NCI-H2081 (cell line): Measurements from ENCODE around the gene TMEM273.

Source experiments
- DNase-seq, 2 experiments: peaks; one replicate each; lab custom pipeline; 2025; lab: John Stamatoyannopoulos, UW

Gene TMEM273

GRCh38 chr10:49139028-49139845 lies 49.0 kb downstream of the TMEM273 start:
- DNase-seq, result no peak

GRCh38 chr10:49138361-49138891 lies 49.8 kb downstream of the TMEM273 start:
- no peak for DNase-seq

GRCh38 chr10:49136525-49136924 lies 51.7 kb downstream of the TMEM273 start:
- no peak for DNase-seq

GRCh38 chr10:49135575-49136313 lies 52.4 kb downstream of the TMEM273 start:
- DNase-seq, result no peak

- DNase-seq, result no peak
Observed at GRCh38 chr10:49134327-49134726, 53.9 kb downstream of the TMEM273 start.

- DNase-seq, result no peak
Observed at GRCh38 chr10:49133706-49134248, 54.4 kb downstream of the TMEM273 start, which contains the start of gene FAM170B. Gene FAM170B, minus strand, starts transcription at chr10:49134021. Its CDS starts 103 bp downstream, at chr10:49133918.

- DNase-seq, result no peak
Observed at GRCh38 chr10:49132362-49132737, 55.8 kb downstream of the TMEM273 start.

- no peak for DNase-seq
Observed at GRCh38 chr10:49131507-49132361, 56.5 kb downstream of the TMEM273 start.

GRCh38 chr10:49129376-49129775 lies 58.8 kb downstream of the TMEM273 start:
- DNase-seq, result no peak

GRCh38 chr10:49128854-49129253 lies 59.3 kb downstream of the TMEM273 start:
- DNase-seq, result no peak

- peak in 1 of 2 experiments; percentile 67 for DNase-seq
Observed at GRCh38 chr10:49123981-49124950, 63.9 kb downstream of the TMEM273 start.

- DNase-seq, result no peak
Observed at GRCh38 chr10:49120911-49121310, 67.3 kb downstream of the TMEM273 start.

- DNase-seq, result no peak
Observed at GRCh38 chr10:49119746-49120145, 68.4 kb downstream of the TMEM273 start.

- no peak for DNase-seq
Observed at GRCh38 chr10:49118430-49119074, 69.6 kb downstream of the TMEM273 start.

- DNase-seq, result no peak
Observed at GRCh38 chr10:49117376-49118070, 70.7 kb downstream of the TMEM273 start.

GRCh38 chr10:49116509-49117375 lies 71.4 kb downstream of the TMEM273 start:
- DNase-seq, result no peak

GRCh38 chr10:49115796-49116508 lies 72.2 kb downstream of the TMEM273 start:
- no peak for DNase-seq
